Measurements from ENCODE around the gene ELOVL3. TPM values are rescaled to one million over a fixed set of nuclear protein-coding genes. Genes with fewer than 3 reads are reported as not detected.

Gene ELOVL3
- total and polyA plus RNA-seq, 10 of the 15 experiments (the other 5 are each of a cell fraction or from before 2014, with no cell fraction given) = 0.10 to 0.18 (median 0.11) TPM; not detected in 7

- H3K4me2 ChIP-seq (ENCODE audit: control insufficient read depth, insufficient read depth) = no peak overlapping the region
- SMC1A ChIA-PET (ENCODE audit: uncharacterized antibody, unreplicated experiment) = interaction anchor here (0.6 to 12.2 kb wide), 4 partner anchors 17 to 245 kb away, joined by 3 to 231 read pairs (median 21); no protein-coding TSS in a partner anchor
- POLR2A ChIA-PET = no interaction called here
- no peaks in the 10 kb centered on the region for H3K36me3 ChIP-seq (ENCODE audit: control insufficient read depth in 2 of 2, insufficient read depth in 2 of 2, low read length in 1 of 2)
- no peak for FAIRE-seq
- RAD21 ChIA-PET (ENCODE audit: unreplicated experiment) = interaction anchor here (0.8 to 13.1 kb wide), 2 partner anchors 14 to 119 kb away, joined by 3 to 256 read pairs; no protein-coding TSS in a partner anchor
- H4K20me1 ChIP-seq (ENCODE audit: control insufficient read depth, insufficient read depth) = no peaks in the 10 kb centered on the region
- DNase-seq (ENCODE audit: low read depth, low spot score) = no peak
- intact Hi-C loops (cut with micrococcal nuclease; ENCODE audit: unreplicated experiment) = loop anchor here (5.0 kb wide), 1 partner anchor 348 kb away; no protein-coding TSS in a partner anchor
- ATAC-seq = no peak
- peaks cover 10% of the 10 kb centered on the region for H3K4me1 ChIP-seq (ENCODE audit: control insufficient read depth, insufficient read depth, low read length)
- TF ChIP-seq EGR1 (IDR thresholded peaks at IDR 0.05; ENCODE audit: borderline replicate concordance in 1 of 2, low read depth in 2 of 2, low read length in 2 of 2) = no peak
- TF ChIP-seq NBN (IDR thresholded peaks at IDR 0.05) = no peak
- TF ChIP-seq KDM1A (IDR thresholded peaks at IDR 0.05; ENCODE audit: borderline replicate concordance) = no peak
- H2AFZ ChIP-seq (ENCODE audit: control insufficient read depth, low read depth, low read length) = no peak overlapping the region
- no peak overlapping the region for H3K4me3 ChIP-seq
- H3K9ac ChIP-seq (ENCODE audit: control insufficient read depth, insufficient read depth, low read length) = no peak overlapping the region
- 33% methylated on average over 1 of the region's 1 CpG for WGBS (ENCODE audit: insufficient coverage, insufficient replicate concordance, low lambda C conversion rate, missing lambda C conversion rate)
- CTCF ChIA-PET = interaction anchor here (1.6 to 15.4 kb wide), 3 partner anchors 50 to 121 kb away, joined by 6 to 632 read pairs (median 100); no protein-coding TSS in a partner anchor
- in situ Hi-C loops (cut with MboI) = no loop called here
- H3K79me2 ChIP-seq (ENCODE audit: control insufficient read depth, insufficient read depth, low read length) = no peaks in the 10 kb centered on the region
- H3K9me3 ChIP-seq (replicated peaks; ENCODE audit: control insufficient read depth, insufficient read depth, low read length) = no peaks in the 10 kb centered on the region
- no peak overlapping the region for H3K27ac ChIP-seq (ENCODE audit: control insufficient read depth, insufficient read depth)
- no TSS peak for BruUV-seq (replicated peaks)
- peaks cover 5 to 9% of the 10 kb centered on the region in 2 experiments; a peak in 3 of 4 replicates for H3K27me3 ChIP-seq (replicated peaks in 1 of 2; ENCODE audit: control insufficient read depth in 2 of 2, insufficient read depth in 2 of 2, low read length in 1 of 2)
These were observed 7.9 kb downstream of the ELOVL3 start for GRCh38 chr10:102233997-102234396.

- Histone ChIP-seq H2AFZ (ENCODE audit: control insufficient read depth, low read depth, low read length) (no peak overlapping the region), H4K20me1 (ENCODE audit: control insufficient read depth, insufficient read depth) (no peaks in the 10 kb centered on the region), H3K4me1 (ENCODE audit: control insufficient read depth, insufficient read depth, low read length) (peaks cover 8% of the 10 kb centered on the region), H3K36me3 (ENCODE audit: control insufficient read depth in 2 of 2, insufficient read depth in 2 of 2, low read length in 1 of 2) (no peaks in the 10 kb centered on the region), H3K27me3 (replicated peaks in 1 of 2; ENCODE audit: control insufficient read depth in 2 of 2, insufficient read depth in 2 of 2, low read length in 1 of 2) (peaks cover 6 to 10% of the 10 kb centered on the region in 2 experiments; a peak in 3 of 4 replicates), H3K27ac (ENCODE audit: control insufficient read depth, insufficient read depth) (no peak overlapping the region), H3K4me3 (no peak overlapping the region), H3K4me2 (ENCODE audit: control insufficient read depth, insufficient read depth) (no peak overlapping the region), H3K9ac (ENCODE audit: control insufficient read depth, insufficient read depth, low read length) (no peak overlapping the region), H3K9me3 (replicated peaks; ENCODE audit: control insufficient read depth, insufficient read depth, low read length) (no peaks in the 10 kb centered on the region), H3K79me2 (ENCODE audit: control insufficient read depth, insufficient read depth, low read length) (no peaks in the 10 kb centered on the region)
- no peak for DNase-seq (ENCODE audit: low read depth, low spot score)
- BruUV-seq (replicated peaks) = no TSS peak
- ATAC-seq = no peak
- ChIA-PET SMC1A (ENCODE audit: uncharacterized antibody, unreplicated experiment) (interaction anchor here (0.8 to 12.2 kb wide), 4 partner anchors 14 to 115 kb away, joined by 3 to 231 read pairs (median 21); no protein-coding TSS in a partner anchor), POLR2A (interaction anchor here (1.5 kb wide), 1 partner anchor 93 kb away, joined by 4 read pairs; no protein-coding TSS in a partner anchor), RAD21 (ENCODE audit: unreplicated experiment) (interaction anchor here (0.6 to 13.1 kb wide), 3 partner anchors 33 to 345 kb away, joined by 3 to 256 read pairs (median 6); no protein-coding TSS in a partner anchor), CTCF (interaction anchor here (0.7 to 15.4 kb wide), 6 partner anchors 9 to 164 kb away, joined by 3 to 632 read pairs (median 3); partner anchors contain the start of gene ELOVL3)
- in situ Hi-C loops (cut with MboI) (no loop called here), intact Hi-C loops (cut with micrococcal nuclease; ENCODE audit: unreplicated experiment) (loop anchor here (5.0 kb wide), 1 partner anchor 347 kb away; no protein-coding TSS in a partner anchor)
- FAIRE-seq = no peak
- 50% methylated on average over 12 of the region's 12 CpGs for WGBS (ENCODE audit: insufficient coverage, insufficient replicate concordance, low lambda C conversion rate, missing lambda C conversion rate)
- TF ChIP-seq FOXM1 (IDR thresholded peaks at IDR 0.05; ENCODE audit: low read depth, low read length) (no peak), E2F8 (IDR thresholded peaks at IDR 0.05; ENCODE audit: low read depth, partially characterized antibody) (no peak), PRDM15 (CRISPR knock-in tag; IDR thresholded peaks at IDR 0.05) (no peak)
These were observed 8.9 kb downstream of the ELOVL3 start for GRCh38 chr10:102234888-102235597.
